PFSK-1 (cell line): ENCODE results near the gene ROBO1.

ENCODE experiments used
- FOXP2 ChIP-seq: optimal IDR thresholded peaks from 2 replicates; pipeline ENCODE3; 2011; ENCODE audit warnings: borderline replicate concordance, control low read depth, inconsistent platforms; ENCODE audit not compliant: insufficient read depth; ENCODE audit errors: extremely low read length, extremely low read depth
- POLR2AphosphoS5 ChIP-seq: IDR thresholded peaks from 2 replicates; pipeline ENCODE4 v1.6.1; 2012; ENCODE audit warnings: low read depth, mild to moderate bottlenecking, control low read depth, low read length, moderate library complexity
- REST ChIP-seq, 2 experiments: IDR thresholded peaks; 2 replicates each; pipeline versions ENCODE4 v1.6.1 to v1.8.0; 2011 to 2012; ENCODE audit warnings: low read depth in 2 of 2, low read length in 2 of 2, control low read depth in 1 of 2, inconsistent platforms in 1 of 2, mild to moderate bottlenecking in 1 of 2, moderate library complexity in 1 of 2; ENCODE audit not compliant: insufficient read depth in 1 of 2
- SIN3A ChIP-seq: IDR thresholded peaks from 2 replicates; pipeline ENCODE4 v1.6.1; 2012; ENCODE audit warnings: mild to moderate bottlenecking, low read length, moderate library complexity, borderline replicate concordance; ENCODE audit not compliant: insufficient read depth
- TAF1 ChIP-seq: IDR thresholded peaks from 2 replicates; pipeline ENCODE4 v1.6.1; 2012; ENCODE audit warnings: low read length, control low read depth, borderline replicate concordance; ENCODE audit not compliant: insufficient read depth

Gene ROBO1

GRCh38 chr3:79002465-79003372 is 765.1 kb downstream of the ROBO1 start:
- TF ChIP-seq SIN3A, result peak; percentile 34; the same call in 1 of the 2 replicates
- no peak for TF ChIP-seq FOXP2

- no peak for TF ChIP-seq FOXP2
- no peak for TF ChIP-seq POLR2AphosphoS5
- no peak for TF ChIP-seq SIN3A
- no peak for TF ChIP-seq REST (IDR thresholded peaks at IDR 0.05; ENCODE audit: insufficient read depth in 1 of 2, low read depth in 2 of 2, low read length in 2 of 2)
- TF ChIP-seq TAF1, result no peak
Measured at GRCh38 chr3:79001255-79001654, 766.5 kb downstream of the ROBO1 start.

GRCh38 chr3:78999139-78999538 is 768.7 kb downstream of the ROBO1 start:
- TF ChIP-seq REST (IDR thresholded peaks at IDR 0.05; ENCODE audit: insufficient read depth in 1 of 2, low read depth in 2 of 2, low read length in 2 of 2) (no peak), SIN3A (no peak), TAF1 (no peak), FOXP2 (no peak), POLR2AphosphoS5 (no peak)

GRCh38 chr3:78995087-78995486 is 772.7 kb downstream of the ROBO1 start:
- TF ChIP-seq FOXP2 (no peak), POLR2AphosphoS5 (no peak), TAF1 (no peak), REST (IDR thresholded peaks at IDR 0.05; ENCODE audit: insufficient read depth in 1 of 2, low read depth in 2 of 2, low read length in 2 of 2) (no peak), SIN3A (no peak)

GRCh38 chr3:78994174-78995027 is 773.4 kb downstream of the ROBO1 start:
- TF ChIP-seq TAF1 (no peak), SIN3A (no peak), POLR2AphosphoS5 (no peak), REST (IDR thresholded peaks at IDR 0.05; ENCODE audit: insufficient read depth in 1 of 2, low read depth in 2 of 2, low read length in 2 of 2) (no peak), FOXP2 (no peak)
